Mesodermal cell (in vitro differentiated cells): ENCODE data around the gene CENPB.

Source experiments
- H3K27ac ChIP-seq: 2 replicates; pipeline ENCODE4 v1.7.0; 2013; ENCODE audit warnings: mild to moderate bottlenecking, low read depth, low read length, moderate library complexity; ENCODE audit not compliant: severe bottlenecking
- H3K36me3 ChIP-seq: 2 replicates; pipeline ENCODE4 v1.7.1; 2013; ENCODE audit warnings: mild to moderate bottlenecking, low read length, moderate library complexity; ENCODE audit not compliant: control insufficient read depth, insufficient read depth
- H3K4me1 ChIP-seq: one replicate; pipeline ENCODE4 v1.7.1; 2013; ENCODE audit warnings: mild to moderate bottlenecking, low read length; ENCODE audit not compliant: insufficient read depth, control insufficient read depth, poor library complexity, severe bottlenecking
- H3K4me3 ChIP-seq: 2 replicates; pipeline ENCODE4 v1.7.0; 2013; ENCODE audit warnings: low read length, control low read depth, mild to moderate bottlenecking; ENCODE audit not compliant: insufficient read depth, poor library complexity, severe bottlenecking; ENCODE audit errors: extremely low read depth
- H3K9me3 ChIP-seq: 2 replicates; pipeline ENCODE4 v1.7.1; 2013; ENCODE audit warnings: mild to moderate bottlenecking, low read length, moderate library complexity; ENCODE audit not compliant: control insufficient read depth
- whole genome bisulfite sequencing, 2 experiments: methylation state at CpG; one replicate each; pipeline ENCODE4 v1.1.5; 2013; ENCODE audit warnings: missing lambda C conversion rate in 2 of 2; ENCODE audit not compliant: insufficient coverage in 2 of 2; 5-methylcytosine and 5-hydroxymethylcytosine counted together

The CENPB gene

GRCh38 chr20:3811467-3812258, 25.1 kb upstream of the CENPB start:
- Histone ChIP-seq H3K27ac (peak overlapping the region; percentile 45), H3K36me3 (peaks cover 7% of the 10 kb centered on the region), H3K4me3 (no peak overlapping the region), H3K9me3 (no peaks in the 10 kb centered on the region), H3K4me1 (peaks cover 20% of the 10 kb centered on the region)
- WGBS, 2 experiments = 76 to 90% methylated on average over 12 to 17 of the region's 20 CpGs

DNA sequence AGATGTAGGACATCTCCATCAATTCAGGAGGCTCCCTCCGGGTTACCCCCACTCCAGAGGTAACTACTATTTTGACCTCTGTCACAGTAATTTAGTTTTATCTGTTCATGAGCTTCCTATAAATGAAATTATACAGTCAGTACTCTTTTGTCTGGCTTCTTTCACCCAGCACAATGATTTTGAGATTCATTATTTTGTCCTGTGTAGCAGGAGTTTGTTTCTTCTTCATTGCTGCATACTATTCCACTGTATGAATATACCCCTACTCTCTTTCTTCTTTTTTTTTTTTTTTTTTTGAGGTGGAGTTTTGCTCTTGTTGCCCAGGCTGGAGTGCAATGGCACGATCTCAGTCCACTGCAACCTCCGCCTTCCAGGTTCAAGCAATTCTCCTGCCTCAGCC, 22.0 kb upstream of the CENPB start:
- no peaks in the 10 kb centered on the region for H3K9me3 ChIP-seq
- H3K27ac ChIP-seq = peak overlapping the region; percentile 64
- H3K4me1 ChIP-seq = peaks cover 36% of the 10 kb centered on the region
- peaks cover 26% of the 10 kb centered on the region for H3K36me3 ChIP-seq
- no CpG with 5 or more reads among the region's 3 CpGs for WGBS, 2 experiments
- H3K4me3 ChIP-seq = no peak overlapping the region

DNA sequence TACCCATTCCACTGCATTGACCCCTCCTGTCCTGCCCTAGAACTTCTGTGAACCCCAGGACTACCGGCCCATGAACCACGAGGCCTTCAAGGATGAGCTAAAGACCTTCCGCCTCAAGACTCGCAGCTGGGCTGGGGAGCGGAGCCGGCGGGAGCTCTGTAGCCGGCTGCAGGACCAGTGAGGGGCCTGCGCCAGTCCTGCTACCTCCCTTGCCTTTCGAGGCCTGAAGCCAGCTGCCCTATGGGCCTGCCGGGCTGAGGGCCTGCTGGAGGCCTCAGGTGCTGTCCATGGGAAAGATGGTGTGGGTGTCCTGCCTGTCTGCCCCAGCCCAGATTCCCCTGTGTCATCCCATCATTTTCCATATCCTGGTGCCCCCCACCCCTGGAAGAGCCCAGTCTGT, 18.2 kb upstream of the CENPB start:
- H3K36me3 ChIP-seq = peaks cover 60% of the 10 kb centered on the region
- H3K4me3 ChIP-seq = no peak overlapping the region
- peaks cover 34% of the 10 kb centered on the region for H3K4me1 ChIP-seq
- H3K27ac ChIP-seq = no peak overlapping the region
- no peaks in the 10 kb centered on the region for H3K9me3 ChIP-seq
- 90 to 92% methylated on average over 5 to 10 of the region's 11 CpGs for WGBS, 2 experiments

DNA sequence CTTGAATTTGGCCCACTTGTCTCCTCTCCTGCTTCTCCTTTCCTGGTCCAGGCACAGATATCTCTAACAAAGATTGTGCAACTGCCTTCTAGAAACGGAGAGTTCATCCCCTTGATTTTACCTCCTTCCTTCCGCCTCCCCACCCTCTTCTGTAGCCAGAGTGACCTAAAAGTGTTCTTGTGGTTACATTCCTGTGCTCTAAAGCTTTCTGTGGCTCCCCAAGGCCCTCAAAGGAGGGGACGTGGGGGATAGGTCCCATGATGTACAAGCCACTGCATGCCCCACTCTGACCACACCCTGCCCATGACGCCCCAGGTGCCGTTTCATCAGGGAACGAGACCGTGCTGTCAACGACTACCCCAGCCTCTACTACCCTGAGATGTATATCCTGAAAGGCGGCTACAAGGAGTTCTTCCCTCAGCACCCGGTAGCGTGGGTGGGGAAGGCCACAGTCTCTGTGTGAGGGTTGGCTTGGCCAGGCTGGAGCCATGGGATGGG, 17.8 kb upstream of the CENPB start:
- 87 to 97% methylated on average over 7 of the region's 11 CpGs for WGBS, 2 experiments
- Histone ChIP-seq H3K9me3 (no peaks in the 10 kb centered on the region), H3K4me1 (peaks cover 36% of the 10 kb centered on the region), H3K36me3 (peaks cover 60% of the 10 kb centered on the region), H3K4me3 (no peak overlapping the region), H3K27ac (no peak overlapping the region)

DNA sequence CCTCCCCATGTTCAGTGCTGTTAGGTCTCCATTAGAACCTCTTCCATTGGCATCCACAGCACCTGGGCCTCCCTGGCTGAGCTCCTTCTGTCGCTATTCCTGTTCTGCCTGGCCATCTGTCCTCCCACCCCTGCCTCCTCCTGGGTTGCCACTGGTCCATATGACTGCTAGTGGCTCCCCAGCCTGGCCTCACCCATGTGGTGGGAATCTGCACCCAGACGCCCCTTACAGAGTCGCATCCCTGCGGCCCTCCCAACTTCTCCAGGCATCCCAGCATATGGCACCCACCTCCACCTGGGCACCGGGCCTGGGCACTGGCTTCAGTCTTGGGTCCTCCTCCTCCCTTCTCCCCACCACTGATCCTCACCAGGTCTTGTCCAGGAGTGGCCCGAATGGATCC, 17.3 kb upstream of the CENPB start:
- 81 to 85% methylated on average over 4 to 6 of the region's 6 CpGs for WGBS, 2 experiments
- no peak overlapping the region for H3K4me3 ChIP-seq
- H3K9me3 ChIP-seq = no peaks in the 10 kb centered on the region
- H3K27ac ChIP-seq = no peak overlapping the region
- peaks cover 40% of the 10 kb centered on the region for H3K4me1 ChIP-seq
- peaks cover 60% of the 10 kb centered on the region for H3K36me3 ChIP-seq

- 91 to 94% methylated on average over 14 of the region's 14 CpGs for WGBS, 2 experiments
- peaks cover 40% of the 10 kb centered on the region for H3K4me1 ChIP-seq
- H3K27ac ChIP-seq = no peak overlapping the region
- H3K9me3 ChIP-seq = no peaks in the 10 kb centered on the region
- no peak overlapping the region for H3K4me3 ChIP-seq
- H3K36me3 ChIP-seq = peaks cover 60% of the 10 kb centered on the region
Observed at GRCh38 chr20:3803289-3803688, 16.7 kb upstream of the CENPB start.

DNA sequence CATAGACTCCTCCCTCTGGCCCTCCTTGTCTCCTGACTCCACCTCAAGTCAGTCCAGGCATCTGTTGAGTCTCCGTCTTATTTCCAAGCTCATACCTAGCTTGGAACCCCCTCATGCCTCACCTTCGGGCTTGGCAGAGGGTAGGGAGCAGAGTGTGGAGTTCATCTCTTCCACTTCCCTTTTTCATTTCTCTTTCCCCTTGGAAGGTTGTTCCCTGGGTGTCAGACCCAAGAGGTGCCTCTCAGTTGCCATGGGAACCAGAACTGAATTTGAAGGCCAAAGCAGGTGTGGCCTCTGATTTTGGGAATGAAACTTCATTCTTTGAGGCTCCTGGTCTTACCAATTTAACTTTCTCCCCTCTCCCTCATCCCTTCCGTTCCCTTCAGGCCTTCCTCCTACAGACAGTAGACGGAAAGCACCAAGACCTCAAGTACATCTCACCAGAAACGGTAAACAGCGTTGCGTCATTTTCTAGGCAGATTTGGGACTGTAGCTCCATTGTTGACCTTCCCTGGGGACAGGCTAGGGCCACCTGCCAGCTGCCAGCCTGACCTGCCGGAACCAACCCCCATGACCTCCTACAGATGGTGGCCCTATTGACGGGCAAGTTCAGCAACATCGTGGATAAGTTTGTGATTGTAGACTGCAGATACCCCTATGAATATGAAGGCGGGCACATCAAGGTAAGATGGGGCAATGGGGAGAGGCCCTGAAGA, 16.1 kb upstream of the CENPB start:
- Histone ChIP-seq H3K36me3 (peaks cover 60% of the 10 kb centered on the region), H3K4me1 (peaks cover 34% of the 10 kb centered on the region), H3K4me3 (no peak overlapping the region), H3K9me3 (no peaks in the 10 kb centered on the region), H3K27ac (no peak overlapping the region)
- 96 to 97% methylated on average over 8 to 10 of the region's 11 CpGs for WGBS, 2 experiments

GRCh38 chr20:3801846-3802245, 15.3 kb upstream of the CENPB start:
- Histone ChIP-seq H3K9me3 (no peaks in the 10 kb centered on the region), H3K4me1 (peaks cover 38% of the 10 kb centered on the region), H3K27ac (no peak overlapping the region), H3K4me3 (no peak overlapping the region), H3K36me3 (peaks cover 55% of the 10 kb centered on the region)
- 93 to 98% methylated on average over 13 of the region's 13 CpGs for WGBS, 2 experiments

DNA sequence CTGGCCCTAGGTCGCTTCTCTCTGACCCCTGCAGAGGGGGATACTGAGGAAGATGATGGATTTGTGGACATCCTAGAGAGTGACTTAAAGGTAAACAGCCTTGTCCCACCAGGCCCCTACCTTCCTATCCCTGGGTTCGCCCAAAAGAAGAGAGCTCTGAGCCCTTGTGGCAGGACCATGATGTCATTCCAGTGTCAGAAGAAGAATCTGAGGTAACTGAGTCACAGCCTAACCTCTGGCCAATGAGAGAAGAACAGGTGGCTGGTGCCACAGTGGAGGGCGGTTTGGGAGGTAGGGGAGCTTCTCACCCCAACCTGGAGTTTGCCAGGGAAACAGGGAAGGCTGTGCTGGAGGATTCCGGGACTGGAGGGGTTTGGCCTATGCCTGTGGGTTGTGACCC, 14.8 kb upstream of the CENPB start:
- peaks cover 51% of the 10 kb centered on the region for H3K36me3 ChIP-seq
- H3K4me1 ChIP-seq = peaks cover 40% of the 10 kb centered on the region
- no peak overlapping the region for H3K4me3 ChIP-seq
- H3K9me3 ChIP-seq = no peaks in the 10 kb centered on the region
- H3K27ac ChIP-seq = no peak overlapping the region
- WGBS, 2 experiments = 92 to 96% methylated on average over 4 of the region's 4 CpGs

DNA sequence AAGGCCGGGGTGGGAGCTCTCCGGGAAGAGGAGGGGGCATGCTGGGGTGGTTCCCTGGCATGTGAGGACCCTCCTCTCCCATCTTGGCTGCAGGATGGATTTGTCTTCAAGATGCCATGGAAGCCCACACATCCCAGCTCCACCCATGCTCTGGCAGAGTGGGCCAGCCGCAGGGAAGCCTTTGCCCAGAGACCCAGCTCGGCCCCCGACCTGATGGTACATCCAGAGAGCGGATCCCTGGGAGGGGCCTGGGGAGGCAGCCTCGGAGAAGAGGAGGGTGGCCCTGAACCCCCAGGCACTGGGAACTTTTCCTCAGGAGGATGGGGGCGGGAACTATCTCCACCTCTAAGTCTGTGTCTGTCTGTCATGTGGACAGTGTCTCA, 14.3 kb upstream of the CENPB start:
- 90 to 94% methylated on average over 5 to 8 of the region's 8 CpGs for WGBS, 2 experiments
- peaks cover 51% of the 10 kb centered on the region for H3K36me3 ChIP-seq

More for the DNA sequence above, 14.3 kb upstream of the CENPB start:
- Histone ChIP-seq H3K4me1 (peaks cover 36% of the 10 kb centered on the region), H3K27ac (no peak overlapping the region), H3K9me3 (no peaks in the 10 kb centered on the region), H3K4me3 (no peak overlapping the region)
